Esophagus muscularis mucosa (tissue), 4 donors: ENCODE measurements around the gene IDH3G. TPM values are rescaled to one million over a fixed set of nuclear protein-coding genes. Genes with fewer than 3 reads are reported as not detected.

Experiments used
- DNase-seq: peaks from one replicate; pipeline ENCODE4 v3.0.0-alpha.2; 2017; ENCODE audit errors: extremely low spot score
- H3K27ac ChIP-seq, 4 donors: fragments of 200-600 bp; sonication (generic); replicated peaks in 1 of 4; 1 replicate in 3 of 4; 2 replicates in 1 of 4; pipeline ENCODE4 v1.5.1; 2016 to 2019; ENCODE audit warnings: mild to moderate bottlenecking in 1 of 4
- H3K27me3 ChIP-seq, 4 donors: fragments of 200-600 bp; sonication (generic); one replicate each; pipeline versions ENCODE4 v1.5.1 to v1.6.0; 2016 to 2019
- H3K36me3 ChIP-seq, 4 donors: fragments of 200-600 bp; sonication (generic); one replicate each; pipeline ENCODE4 v1.5.1; 2016 to 2019
- H3K4me1 ChIP-seq, 4 donors: fragments of 200-600 bp; sonication (generic); one replicate each; pipeline ENCODE4 v1.5.1; 2016 to 2019
- H3K4me3 ChIP-seq, 4 donors: fragments of 200-600 bp; sonication (generic); 1 replicate in 2 of 4; 2 replicates in 2 of 4; pipeline ENCODE4 v1.5.1; 2016 to 2019; ENCODE audit warnings: mild to moderate bottlenecking in 4 of 4, moderate library complexity in 1 of 4
- H3K9me3 ChIP-seq, 4 donors: fragments of 200-600 bp; sonication (generic); 1 replicate in 3 of 4; 2 replicates in 1 of 4; pipeline ENCODE4 v1.5.1; 2016 to 2019
- EP300 ChIP-seq: sonication (generic); formaldehyde crosslinking; IDR thresholded peaks from one replicate; pipeline ENCODE4 v1.6.1; 2017; ENCODE audit warnings: antibody characterized with exemption
- POLR2A ChIP-seq: fragments of 450-650 bp; IDR thresholded peaks from one replicate; pipeline ENCODE4 v1.6.1; 2017; ENCODE audit warnings: antibody characterized with exemption, moderate library complexity, mild to moderate bottlenecking, low read depth
- POLR2AphosphoS5 ChIP-seq, 2 donors: sonication (generic); formaldehyde crosslinking; IDR thresholded peaks; one replicate each; pipeline ENCODE4 v1.6.1; 2017; ENCODE audit warnings: antibody characterized with exemption in 2 of 2
- WGBS: methylation state at CpG from one replicate; pipeline ENCODE4 v1.1.5; 2018; 5-methylcytosine and 5-hydroxymethylcytosine counted together
- intact Hi-C: fragments of 100-400 bp; cut with DNase I; formaldehyde crosslinking; loops from one replicate; pipeline ENCODE4 v1.15.1; 2023
- total RNA-seq, 4 donors: library from RNA; depleted of rRNA; stranded (reverse); fragments of >200 nt; gene quantifications; one replicate each; pipeline versions ENCODE4 v1.1.0 to v1.2.1, GENCODE V29; 2016
- TF ChIP-seq, protein P1 (sequence below), 3 experiments: fragments of 200-600 bp in 2 of 3; fragments of 450-650 bp in 1 of 3; sonication (generic) in 2 of 3; IDR thresholded peaks; one replicate each; pipeline ENCODE4 v1.5.1; 2017 to 2019; ENCODE audit warnings: antibody characterized with exemption in 3 of 3, mild to moderate bottlenecking in 2 of 3, moderate library complexity in 1 of 3

Gene IDH3G
- total RNA-seq, 4 donors from 2014 or later: 52.3 to 76.3 (median 70.3) TPM

DNA sequence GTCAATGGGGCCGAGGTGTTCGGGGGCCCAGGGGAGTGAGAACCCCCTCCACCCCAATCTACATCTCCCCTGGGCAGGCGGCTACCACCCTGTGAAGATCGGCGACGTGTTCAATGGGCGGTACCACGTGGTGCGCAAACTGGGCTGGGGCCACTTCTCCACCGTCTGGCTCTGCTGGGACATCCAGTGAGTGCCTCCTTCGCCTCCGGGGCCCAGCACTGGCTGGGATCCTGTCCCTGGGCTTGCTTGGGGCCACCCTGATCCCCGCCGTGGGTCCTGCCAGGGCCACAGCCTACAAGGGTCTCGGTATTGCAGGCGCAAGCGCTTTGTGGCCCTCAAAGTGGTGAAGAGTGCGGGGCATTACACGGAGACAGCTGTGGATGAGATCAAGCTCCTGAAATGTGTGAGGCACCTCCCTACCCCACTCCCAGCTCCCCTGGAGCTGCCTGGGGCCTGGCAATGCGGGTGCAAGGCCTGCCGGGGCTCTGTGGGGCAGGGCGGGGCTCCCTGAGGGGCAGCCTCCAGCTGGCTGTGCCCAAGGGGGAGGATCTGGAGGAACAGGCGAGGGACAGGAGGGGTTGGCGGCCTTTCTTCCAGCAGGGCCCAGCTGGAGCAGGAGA is 12.6 kb downstream of the IDH3G start:
- H3K36me3 ChIP-seq: peaks cover 0 to 41% (median 25%) of the 10 kb centered on the region in 4 donors
- H3K4me1 ChIP-seq: peaks cover 4 to 30% (median 19%) of the 10 kb centered on the region in 4 donors
- no peaks in the 10 kb centered on the region for H3K27me3 ChIP-seq
- TF ChIP-seq POLR2AphosphoS5 (IDR thresholded peaks at IDR 0.05) (no peak), POLR2A (no peak), EP300 (no peak)
- TF ChIP-seq, protein P1, sequence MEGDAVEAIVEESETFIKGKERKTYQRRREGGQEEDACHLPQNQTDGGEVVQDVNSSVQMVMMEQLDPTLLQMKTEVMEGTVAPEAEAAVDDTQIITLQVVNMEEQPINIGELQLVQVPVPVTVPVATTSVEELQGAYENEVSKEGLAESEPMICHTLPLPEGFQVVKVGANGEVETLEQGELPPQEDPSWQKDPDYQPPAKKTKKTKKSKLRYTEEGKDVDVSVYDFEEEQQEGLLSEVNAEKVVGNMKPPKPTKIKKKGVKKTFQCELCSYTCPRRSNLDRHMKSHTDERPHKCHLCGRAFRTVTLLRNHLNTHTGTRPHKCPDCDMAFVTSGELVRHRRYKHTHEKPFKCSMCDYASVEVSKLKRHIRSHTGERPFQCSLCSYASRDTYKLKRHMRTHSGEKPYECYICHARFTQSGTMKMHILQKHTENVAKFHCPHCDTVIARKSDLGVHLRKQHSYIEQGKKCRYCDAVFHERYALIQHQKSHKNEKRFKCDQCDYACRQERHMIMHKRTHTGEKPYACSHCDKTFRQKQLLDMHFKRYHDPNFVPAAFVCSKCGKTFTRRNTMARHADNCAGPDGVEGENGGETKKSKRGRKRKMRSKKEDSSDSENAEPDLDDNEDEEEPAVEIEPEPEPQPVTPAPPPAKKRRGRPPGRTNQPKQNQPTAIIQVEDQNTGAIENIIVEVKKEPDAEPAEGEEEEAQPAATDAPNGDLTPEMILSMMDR (IDR thresholded peaks at IDR 0.05): no peak
- no peak for DNase-seq
- intact Hi-C loops: no loop called here
- H3K9me3 ChIP-seq: no peaks in the 10 kb centered on the region
- WGBS: 82% methylated on average over 5 of the region's 24 CpGs
- H3K4me3 ChIP-seq: no peak overlapping the region
- peak overlapping the region; percentile 57 to 81 (median 74) for H3K27ac ChIP-seq

DNA sequence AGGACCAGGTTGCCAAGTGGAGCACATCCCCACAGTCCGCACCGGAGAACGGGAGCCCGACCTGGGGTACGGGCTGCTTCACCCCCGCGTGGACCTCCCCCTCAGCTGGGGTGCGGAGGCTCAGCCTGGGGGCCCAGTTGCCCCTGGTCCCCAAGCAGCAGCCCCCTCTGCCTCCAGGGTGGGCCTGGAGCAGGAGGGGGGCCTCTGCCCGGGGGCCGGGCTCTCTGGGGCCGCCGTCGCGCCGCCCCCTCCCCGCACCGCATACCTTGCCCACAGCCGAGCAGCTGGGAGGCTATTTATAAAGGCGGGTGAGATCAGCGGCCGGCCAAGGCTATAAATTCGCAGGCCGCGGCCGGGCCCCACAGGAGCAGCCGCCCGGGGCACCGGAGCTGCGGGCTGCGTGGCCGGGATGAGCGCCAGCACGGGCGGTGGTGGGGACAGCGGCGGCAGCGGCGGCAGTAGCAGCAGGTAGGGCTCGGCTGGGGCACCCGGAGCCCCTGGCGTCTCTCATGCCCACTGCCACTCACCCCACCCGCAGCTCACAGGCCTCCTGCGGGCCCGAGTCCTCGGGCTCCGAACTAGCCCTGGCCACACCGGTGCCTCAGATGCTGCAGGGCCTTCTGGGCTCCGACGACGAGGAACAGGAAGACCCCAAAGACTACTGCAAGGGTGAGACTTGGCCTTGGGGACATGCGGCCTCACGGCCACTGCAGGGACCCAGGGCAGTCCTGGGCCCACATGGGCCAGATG is 13.3 kb downstream of the IDH3G start, which contains the start of gene SRPK3:
SRPK3 (plus strand) TSS at position 364 of the 750 bp plus-strand sequence; CDS start at position 410, 46 bp downstream.
- no peak for DNase-seq
- Histone ChIP-seq H3K36me3 (peaks cover 0 to 36% (median 20%) of the 10 kb centered on the region in 4 donors), H3K27ac (peak within 1 kb of the TSS; percentile 57 to 81 (median 74)), H3K9me3 (no peaks in the 10 kb centered on the region), H3K4me3 (peak within 1 kb of the TSS; percentile 9 to 28 (median 14)), H3K4me1 (peaks cover 4 to 30% (median 19%) of the 10 kb centered on the region in 4 donors), H3K27me3 (no peaks in the 10 kb centered on the region)
- 60% methylated on average over 5 of the region's 52 CpGs for WGBS
- TF ChIP-seq EP300 (no peak), POLR2A (peak; percentile 22), POLR2AphosphoS5 (IDR thresholded peaks at IDR 0.05) (peak in 1 of 2 donors; percentile 24)
- TF ChIP-seq, protein P1 (IDR thresholded peaks at IDR 0.05): no peak
- intact Hi-C loops: no loop called here

DNA sequence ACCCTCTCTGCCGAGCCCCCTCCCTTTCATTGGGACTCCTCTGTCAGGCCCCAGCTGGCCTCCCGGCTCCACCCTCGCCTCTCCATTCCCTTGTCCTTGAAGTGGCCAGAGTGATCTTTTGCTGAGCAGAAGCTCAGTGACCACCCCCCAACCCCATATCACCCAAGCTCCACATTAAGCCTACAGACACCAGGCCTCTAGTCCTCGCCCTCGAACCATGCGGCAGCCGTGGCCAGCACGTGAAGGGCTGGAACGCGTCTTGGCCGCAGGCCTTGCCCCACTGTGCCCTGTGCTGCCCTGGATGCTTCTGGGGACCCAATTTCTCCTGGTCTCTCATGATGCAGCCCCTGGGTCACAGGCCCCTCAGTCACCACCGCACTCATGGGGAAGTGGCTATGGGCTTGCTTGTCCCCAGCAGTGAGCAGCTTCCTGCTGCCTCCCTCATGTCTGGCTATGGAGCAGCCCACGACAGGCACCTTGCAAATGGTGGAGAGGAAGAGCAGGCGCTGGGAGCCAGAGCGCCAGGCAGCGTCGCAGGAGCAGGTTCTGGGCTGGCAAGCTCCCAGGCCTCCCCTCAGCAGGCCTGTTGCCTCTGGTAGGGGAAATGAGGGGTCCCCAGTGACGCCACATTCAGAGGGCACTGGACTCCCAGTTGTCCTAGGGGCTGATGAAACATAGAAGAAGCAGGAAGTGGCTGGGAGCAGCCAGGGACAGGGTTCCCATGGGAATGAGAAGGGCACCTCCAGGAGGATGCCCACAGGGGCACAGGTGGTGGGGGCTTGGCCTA is 14.1 kb downstream of the IDH3G start:
- TF ChIP-seq EP300 (no peak), POLR2AphosphoS5 (IDR thresholded peaks at IDR 0.05) (no peak), POLR2A (no peak)
- TF ChIP-seq, protein P1 (IDR thresholded peaks at IDR 0.05): no peak
- H3K4me3 ChIP-seq: peak overlapping the region in 3 of 4 donors; percentile 9 to 28 (median 16)
- intact Hi-C loops: no loop called here
- H3K9me3 ChIP-seq: no peaks in the 10 kb centered on the region
- 72% methylated on average over 10 of the region's 18 CpGs for whole genome bisulfite sequencing
- H3K36me3 ChIP-seq: peaks cover 0 to 35% (median 16%) of the 10 kb centered on the region in 4 donors
- peak overlapping the region; percentile 57 to 81 (median 74) for H3K27ac ChIP-seq
- no peak for DNase-seq
- H3K4me1 ChIP-seq: peaks cover 4 to 30% (median 19%) of the 10 kb centered on the region in 4 donors
- no peaks in the 10 kb centered on the region for H3K27me3 ChIP-seq

DNA sequence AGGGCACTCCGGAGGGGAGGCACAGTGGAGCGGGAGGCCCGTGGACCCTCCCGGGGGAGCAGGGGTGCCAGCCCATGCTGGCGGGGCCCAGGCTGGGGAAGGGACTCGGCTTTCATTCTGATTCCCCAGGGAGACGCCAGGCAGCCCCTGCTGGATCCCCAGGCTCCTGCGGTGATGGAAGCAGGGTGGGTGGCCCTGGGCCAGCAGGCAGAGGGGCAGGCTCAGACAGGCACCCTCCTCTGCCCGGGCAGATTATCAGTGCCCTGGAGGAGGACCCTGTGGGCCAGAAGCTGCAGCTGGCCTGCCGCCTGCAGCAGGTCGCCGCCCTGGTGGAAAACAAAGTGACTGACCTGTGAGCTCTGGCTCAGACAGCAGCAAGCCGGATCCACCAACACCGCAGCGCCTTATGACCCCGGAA is 15.5 kb downstream of the IDH3G start:
- no peaks in the 10 kb centered on the region for H3K27me3 ChIP-seq
- WGBS: 84% methylated on average over 12 of the region's 16 CpGs
- peaks cover 0 to 39% (median 18%) of the 10 kb centered on the region in 4 donors for H3K36me3 ChIP-seq
- intact Hi-C loops: no loop called here
- DNase-seq: no peak
- no peaks in the 10 kb centered on the region for H3K9me3 ChIP-seq
- H3K4me3 ChIP-seq: no peak overlapping the region
- no peak overlapping the region for H3K27ac ChIP-seq
- peaks cover 4 to 30% (median 19%) of the 10 kb centered on the region in 4 donors for H3K4me1 ChIP-seq
- TF ChIP-seq EP300 (no peak), POLR2AphosphoS5 (IDR thresholded peaks at IDR 0.05) (no peak), POLR2A (no peak)
- TF ChIP-seq, protein P1 (IDR thresholded peaks at IDR 0.05): no peak
